ENCODE measurements around the gene CTTN.
"Not testable (repeated sequence)": the region's sequence is repeated elsewhere in the genome, so short reads cannot be mapped to it uniquely, and the experiment has no call there.

DNA sequence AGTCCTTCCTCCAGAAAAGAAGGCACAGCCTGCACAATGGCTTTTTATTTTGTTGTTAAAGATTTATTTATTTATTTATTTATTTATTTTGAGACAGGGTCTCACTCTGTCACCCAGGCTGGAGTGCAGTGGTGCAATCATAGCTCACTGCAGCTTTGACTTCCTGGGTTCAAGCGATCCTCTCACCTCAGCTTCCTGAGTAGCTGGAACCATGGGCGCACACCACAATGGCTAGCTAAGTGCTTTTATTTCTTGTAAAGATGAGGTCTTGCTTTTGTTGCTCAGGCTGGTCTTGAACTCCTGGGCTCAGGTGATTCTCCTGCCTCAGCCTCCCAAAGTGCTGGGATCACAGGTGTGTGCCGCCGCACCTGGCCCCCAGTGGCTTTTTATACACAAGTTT, 10.0 kb downstream of the CTTN start:
- TF ChIP-seq, protein P1, sequence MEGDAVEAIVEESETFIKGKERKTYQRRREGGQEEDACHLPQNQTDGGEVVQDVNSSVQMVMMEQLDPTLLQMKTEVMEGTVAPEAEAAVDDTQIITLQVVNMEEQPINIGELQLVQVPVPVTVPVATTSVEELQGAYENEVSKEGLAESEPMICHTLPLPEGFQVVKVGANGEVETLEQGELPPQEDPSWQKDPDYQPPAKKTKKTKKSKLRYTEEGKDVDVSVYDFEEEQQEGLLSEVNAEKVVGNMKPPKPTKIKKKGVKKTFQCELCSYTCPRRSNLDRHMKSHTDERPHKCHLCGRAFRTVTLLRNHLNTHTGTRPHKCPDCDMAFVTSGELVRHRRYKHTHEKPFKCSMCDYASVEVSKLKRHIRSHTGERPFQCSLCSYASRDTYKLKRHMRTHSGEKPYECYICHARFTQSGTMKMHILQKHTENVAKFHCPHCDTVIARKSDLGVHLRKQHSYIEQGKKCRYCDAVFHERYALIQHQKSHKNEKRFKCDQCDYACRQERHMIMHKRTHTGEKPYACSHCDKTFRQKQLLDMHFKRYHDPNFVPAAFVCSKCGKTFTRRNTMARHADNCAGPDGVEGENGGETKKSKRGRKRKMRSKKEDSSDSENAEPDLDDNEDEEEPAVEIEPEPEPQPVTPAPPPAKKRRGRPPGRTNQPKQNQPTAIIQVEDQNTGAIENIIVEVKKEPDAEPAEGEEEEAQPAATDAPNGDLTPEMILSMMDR (IDR thresholded peaks at IDR 0.05): not testable (repeated sequence)
- TF ChIP-seq POLR2A (IDR thresholded peaks at IDR 0.05): not testable (repeated sequence)

All from testis (tissue), 2 donors.